Vagina (tissue), 2 donors: ENCODE measurements around the gene LMO3. TPM values are rescaled to one million over a fixed set of nuclear protein-coding genes. Genes with fewer than 3 reads are reported as not detected.
A peak's percentile ranks its signal among the peaks of the same experiment; 100 is the strongest.

Source experiments
- DNase-seq, 2 donors: peaks; one replicate each; pipeline ENCODE4 v3.0.0-alpha.2; 2017; ENCODE audit errors: extremely low spot score in 2 of 2
- H3K27ac ChIP-seq: fragments of 200-600 bp; sonication (generic); one replicate; pipeline ENCODE4 v1.5.1; 2019
- H3K27me3 ChIP-seq: fragments of 200-600 bp; sonication (generic); one replicate; pipeline ENCODE4 v1.5.1; 2019
- H3K36me3 ChIP-seq, 2 donors: fragments of 200-600 bp; sonication (generic); one replicate each; pipeline ENCODE4 v1.5.1; 2017 to 2019
- H3K4me1 ChIP-seq: fragments of 200-600 bp; sonication (generic); one replicate; pipeline ENCODE4 v1.5.1; 2019
- H3K4me3 ChIP-seq, 2 donors: fragments of 200-600 bp; sonication (generic); 1 replicate in 1 of 2; 2 replicates in 1 of 2; pipeline ENCODE4 v1.5.1; 2016 to 2019
- H3K9me3 ChIP-seq: fragments of 200-600 bp; sonication (generic); one replicate; pipeline ENCODE4 v1.5.1; 2019
- CTCF ChIP-seq, 3 experiments: fragments of 450-650 bp in 2 of 3; fragments of 200-600 bp in 1 of 3; sonication (generic) in 1 of 3; IDR thresholded peaks; one replicate each; pipeline ENCODE4 v1.5.1; 2017 to 2019; ENCODE audit warnings: antibody characterized with exemption in 3 of 3, mild to moderate bottlenecking in 2 of 3, moderate library complexity in 2 of 3
- POLR2A ChIP-seq, 2 donors: fragments of 450-650 bp; IDR thresholded peaks; one replicate each; pipeline ENCODE4 v1.6.1; 2017; ENCODE audit warnings: antibody characterized with exemption in 2 of 2, mild to moderate bottlenecking in 2 of 2, moderate library complexity in 2 of 2
- POLR2AphosphoS5 ChIP-seq, 2 donors: sonication (generic); formaldehyde crosslinking; IDR thresholded peaks; one replicate each; pipeline ENCODE4 v1.9.0; 2017; ENCODE audit warnings: antibody characterized with exemption in 2 of 2, mild to moderate bottlenecking in 2 of 2, low read depth in 1 of 2; ENCODE audit not compliant: insufficient read depth in 1 of 2
- intact Hi-C: fragments of 100-400 bp; cut with DNase I; formaldehyde crosslinking; loops from one replicate; pipeline ENCODE4 v1.15.1; 2023
- total RNA-seq: library from RNA; depleted of rRNA; stranded (reverse); fragments of >200 nt; gene quantifications from one replicate; pipeline ENCODE4 v1.2.3, GENCODE V29; 2016

The LMO3 gene
- total RNA-seq, 1 donor from 2014 or later = 73.7 TPM

DNA sequence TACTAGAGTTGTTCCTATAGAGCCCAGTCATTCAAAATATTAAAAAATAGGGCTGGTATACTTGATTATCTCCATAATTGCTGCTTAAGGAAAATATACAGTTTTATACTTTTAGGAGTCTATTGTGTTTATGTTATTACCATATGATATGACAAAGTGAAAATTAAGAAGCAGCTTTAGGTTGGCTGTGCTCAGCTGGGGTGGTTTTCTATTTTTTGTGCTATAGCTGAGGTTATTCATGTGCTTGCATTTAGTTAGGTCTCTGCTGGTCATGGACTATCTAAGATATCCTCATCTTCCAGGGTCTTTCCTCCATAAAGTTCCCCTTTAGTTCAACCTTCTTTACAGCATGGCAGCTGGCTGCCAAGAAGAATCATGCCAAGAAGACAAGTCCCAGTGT lies 13.6 kb upstream of the LMO3 start:
- Histone ChIP-seq H3K9me3 (no peaks in the 10 kb centered on the region), H3K36me3 (no peaks in the 10 kb centered on the region), H3K27me3 (no peaks in the 10 kb centered on the region), H3K4me3 (no peak overlapping the region), H3K27ac (no peak overlapping the region), H3K4me1 (no peaks in the 10 kb centered on the region)
- no peak for DNase-seq
- no peak for TF ChIP-seq POLR2AphosphoS5 (IDR thresholded peaks at IDR 0.05; ENCODE audit: insufficient read depth in 1 of 2, low read depth in 1 of 2)
- TF ChIP-seq CTCF (IDR thresholded peaks at IDR 0.05) = no peak
- TF ChIP-seq POLR2A (IDR thresholded peaks at IDR 0.05) = no peak
- intact Hi-C loops = no loop called here

- intact Hi-C loops = no loop called here
- H3K4me3 ChIP-seq = no peak overlapping the region
- no peaks in the 10 kb centered on the region for H3K27me3 ChIP-seq
- TF ChIP-seq POLR2A (IDR thresholded peaks at IDR 0.05) (no peak), CTCF (IDR thresholded peaks at IDR 0.05) (no peak), POLR2AphosphoS5 (IDR thresholded peaks at IDR 0.05; ENCODE audit: insufficient read depth in 1 of 2, low read depth in 1 of 2) (no peak)
- H3K36me3 ChIP-seq = no peaks in the 10 kb centered on the region
- no peaks in the 10 kb centered on the region for H3K4me1 ChIP-seq
- H3K9me3 ChIP-seq = no peaks in the 10 kb centered on the region
- DNase-seq = no peak
- no peak overlapping the region for H3K27ac ChIP-seq
These were observed 12.3 kb upstream of the LMO3 start for GRCh38 chr12:16618256-16618655.

- intact Hi-C loops = no loop called here
- no peak overlapping the region for H3K4me3 ChIP-seq
- no peak for DNase-seq
These were observed 7.2 kb upstream of the LMO3 start for GRCh38 chr12:16613199-16613598.

DNA sequence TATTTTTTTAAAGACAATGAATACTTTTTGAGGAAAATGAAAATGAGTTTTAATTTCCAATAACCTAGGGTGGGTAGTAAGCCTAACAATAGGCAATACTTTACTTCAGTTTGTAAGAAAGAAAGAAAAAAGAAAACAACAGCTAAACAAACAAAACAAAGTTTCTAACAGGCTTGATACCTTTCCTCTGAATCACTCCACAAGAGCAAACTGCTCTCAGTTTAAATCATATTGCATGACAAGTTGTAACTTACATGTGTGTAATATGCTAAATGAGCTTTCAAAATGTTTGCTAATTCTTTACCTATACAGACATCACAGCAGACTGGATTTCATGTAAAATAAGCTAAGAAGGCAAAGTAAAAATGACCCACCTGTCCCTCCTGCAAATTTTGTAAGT lies 6.7 kb upstream of the LMO3 start:
- intact Hi-C loops = no loop called here
- DNase-seq = no peak
- peak overlapping the region in 1 of 2 donors; percentile 7 for H3K4me3 ChIP-seq
- H3K9me3 ChIP-seq = no peaks in the 10 kb centered on the region
- H3K36me3 ChIP-seq = no peaks in the 10 kb centered on the region
- H3K27me3 ChIP-seq = no peaks in the 10 kb centered on the region
- H3K4me1 ChIP-seq = no peaks in the 10 kb centered on the region
- peak overlapping the region; percentile 82 for H3K27ac ChIP-seq
- no peak for TF ChIP-seq POLR2A (IDR thresholded peaks at IDR 0.05)
- no peak for TF ChIP-seq CTCF (IDR thresholded peaks at IDR 0.05)
- TF ChIP-seq POLR2AphosphoS5 (IDR thresholded peaks at IDR 0.05; ENCODE audit: insufficient read depth in 1 of 2, low read depth in 1 of 2) = no peak

More at GRCh38 chr12:16613199-16613598, 7.2 kb upstream of the LMO3 start:
- TF ChIP-seq CTCF (IDR thresholded peaks at IDR 0.05) (no peak), POLR2AphosphoS5 (IDR thresholded peaks at IDR 0.05; ENCODE audit: insufficient read depth in 1 of 2, low read depth in 1 of 2) (no peak), POLR2A (IDR thresholded peaks at IDR 0.05) (no peak)
- H3K36me3 ChIP-seq = no peaks in the 10 kb centered on the region
- no peaks in the 10 kb centered on the region for H3K27me3 ChIP-seq
- peak overlapping the region; percentile 82 for H3K27ac ChIP-seq
- no peaks in the 10 kb centered on the region for H3K4me1 ChIP-seq
- no peaks in the 10 kb centered on the region for H3K9me3 ChIP-seq

DNA sequence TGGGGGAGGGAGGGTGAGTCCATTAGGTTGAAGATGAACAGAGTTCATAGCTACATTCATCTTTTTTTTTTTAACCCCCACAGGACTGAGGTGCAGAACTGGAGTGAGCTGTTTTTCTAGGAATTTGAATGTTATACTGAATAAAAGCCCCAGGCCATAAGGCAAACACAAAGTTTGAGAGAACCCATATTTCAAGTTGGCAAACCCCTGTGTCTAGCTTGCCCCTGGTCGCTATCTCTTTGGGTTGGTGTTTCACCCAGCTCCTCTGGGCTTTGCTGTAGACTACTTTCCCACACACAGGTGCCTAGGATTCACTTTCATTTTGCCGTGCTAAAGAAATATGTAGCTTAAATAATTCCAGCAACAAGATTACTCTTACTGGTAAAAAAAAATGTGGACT lies 5.2 kb upstream of the LMO3 start:
- no peak for TF ChIP-seq CTCF (IDR thresholded peaks at IDR 0.05)
- TF ChIP-seq POLR2AphosphoS5 (IDR thresholded peaks at IDR 0.05; ENCODE audit: insufficient read depth in 1 of 2, low read depth in 1 of 2) = no peak
- no peak for TF ChIP-seq POLR2A (IDR thresholded peaks at IDR 0.05)
- Histone ChIP-seq H3K4me1 (peaks cover 4% of the 10 kb centered on the region), H3K27ac (peak overlapping the region; percentile 82)

More for the DNA sequence above, 5.2 kb upstream of the LMO3 start:
- intact Hi-C loops = no loop called here
- Histone ChIP-seq H3K36me3 (no peaks in the 10 kb centered on the region), H3K4me3 (peak overlapping the region; percentile 7 to 23), H3K27me3 (no peaks in the 10 kb centered on the region), H3K9me3 (no peaks in the 10 kb centered on the region)
- no peak for DNase-seq
